Measurements from ENCODE around the gene GNG8. TPM values are rescaled to one million over a fixed set of nuclear protein-coding genes. Genes with fewer than 3 reads are reported as not detected.

GNG8 gene
- total RNA-seq, 1 experiment from 2014 or later = not detected

DNA sequence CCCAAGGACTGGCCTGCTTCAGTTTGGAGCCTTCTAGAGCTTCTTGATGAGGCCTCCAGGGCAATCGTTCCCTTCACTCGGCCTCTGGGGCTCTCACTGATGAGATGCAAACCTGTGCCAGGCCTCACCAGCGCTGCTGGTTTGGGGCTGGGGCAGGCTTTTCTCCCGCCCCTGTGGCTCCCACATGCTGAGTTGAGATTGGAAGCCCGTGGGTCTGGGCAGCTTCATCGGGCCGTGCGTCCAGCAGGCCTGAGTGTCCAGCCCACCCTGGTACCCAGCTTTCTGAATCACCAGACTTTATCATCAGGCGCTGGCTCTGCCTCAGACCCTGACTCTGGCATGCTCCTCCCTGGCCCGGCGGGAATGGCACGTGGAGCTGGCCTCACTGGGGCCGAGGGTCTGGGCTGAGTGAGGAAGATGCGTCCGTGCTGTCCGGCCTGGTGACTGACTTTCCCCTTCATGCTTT, 30.6 kb downstream of the GNG8 start:
- no peaks in the 10 kb centered on the region for H3K4me1 ChIP-seq
- H3K4me3 ChIP-seq = no peak overlapping the region
- peaks cover 29% of the 10 kb centered on the region for H3K36me3 ChIP-seq
- DNase-seq = no peak
- H3K27ac ChIP-seq = no peak overlapping the region
- H3K27me3 ChIP-seq = no peaks in the 10 kb centered on the region
- H3K9me3 ChIP-seq (replicated peaks) = no peaks in the 10 kb centered on the region

DNA sequence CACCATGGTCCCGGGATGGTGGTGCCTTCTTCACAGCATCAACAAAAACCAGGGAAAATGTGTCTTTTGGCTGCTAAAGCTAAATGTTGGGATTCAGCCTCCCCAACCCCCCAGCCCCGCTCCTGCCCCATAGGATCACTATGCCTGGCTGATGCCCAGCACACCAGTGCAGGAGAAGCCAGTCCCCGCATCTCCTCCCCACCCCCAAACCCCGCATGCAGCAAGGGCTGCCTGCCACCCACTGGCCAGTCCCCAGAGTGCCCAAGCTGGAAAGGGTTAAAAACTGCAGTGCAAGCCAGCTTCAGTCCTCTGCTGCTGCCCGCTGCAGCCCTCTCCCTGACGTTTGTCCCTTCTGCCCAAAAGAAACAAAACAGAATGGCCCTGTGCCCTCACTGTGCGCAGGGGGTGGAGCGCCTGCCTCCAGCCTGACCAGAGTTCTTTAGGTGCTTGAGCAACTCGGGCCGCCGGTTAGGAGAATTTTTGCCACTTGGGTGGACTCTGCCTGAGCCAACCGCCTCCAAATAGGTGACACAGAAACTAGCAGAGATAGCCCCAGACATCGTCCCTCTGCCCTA, 31.1 kb downstream of the GNG8 start:
- Histone ChIP-seq H3K4me3 (no peak overlapping the region), H3K4me1 (no peaks in the 10 kb centered on the region), H3K9me3 (replicated peaks) (no peaks in the 10 kb centered on the region), H3K27ac (no peak overlapping the region), H3K36me3 (peaks cover 29% of the 10 kb centered on the region), H3K27me3 (no peaks in the 10 kb centered on the region)
- no peak for DNase-seq

DNA sequence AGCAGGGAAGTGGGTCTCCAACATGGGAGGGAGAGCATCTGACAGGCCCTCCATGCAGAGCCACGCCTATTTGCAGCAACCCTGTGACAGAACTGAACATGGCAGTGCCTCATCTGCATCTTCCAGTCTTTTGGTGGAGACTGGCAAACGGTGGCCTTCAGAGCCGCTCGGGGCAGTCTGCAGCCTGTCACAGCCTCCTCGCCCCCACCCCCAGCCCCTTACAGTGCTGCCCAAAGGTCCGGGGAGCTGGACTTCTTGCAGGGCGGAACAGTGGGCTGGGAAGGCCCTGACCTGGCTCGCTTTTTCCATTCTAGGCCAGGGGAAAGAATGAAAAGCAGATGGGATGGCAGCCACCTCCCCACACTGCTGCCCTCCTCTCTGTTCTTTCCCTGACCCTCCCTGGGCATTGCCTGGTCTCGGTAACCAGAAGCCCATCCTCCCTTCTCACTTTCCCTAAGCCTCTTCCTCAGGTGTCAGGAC, 32.2 kb downstream of the GNG8 start:
- H3K4me3 ChIP-seq = no peak overlapping the region
- no peaks in the 10 kb centered on the region for H3K4me1 ChIP-seq
- H3K27me3 ChIP-seq = no peaks in the 10 kb centered on the region
- H3K36me3 ChIP-seq = peaks cover 27% of the 10 kb centered on the region
- DNase-seq = no peak
- H3K27ac ChIP-seq = no peak overlapping the region
- H3K9me3 ChIP-seq (replicated peaks) = 0 out of 2 replicates have a peak, but pooled peaks cover 3% of the 10 kb centered on the region

DNA sequence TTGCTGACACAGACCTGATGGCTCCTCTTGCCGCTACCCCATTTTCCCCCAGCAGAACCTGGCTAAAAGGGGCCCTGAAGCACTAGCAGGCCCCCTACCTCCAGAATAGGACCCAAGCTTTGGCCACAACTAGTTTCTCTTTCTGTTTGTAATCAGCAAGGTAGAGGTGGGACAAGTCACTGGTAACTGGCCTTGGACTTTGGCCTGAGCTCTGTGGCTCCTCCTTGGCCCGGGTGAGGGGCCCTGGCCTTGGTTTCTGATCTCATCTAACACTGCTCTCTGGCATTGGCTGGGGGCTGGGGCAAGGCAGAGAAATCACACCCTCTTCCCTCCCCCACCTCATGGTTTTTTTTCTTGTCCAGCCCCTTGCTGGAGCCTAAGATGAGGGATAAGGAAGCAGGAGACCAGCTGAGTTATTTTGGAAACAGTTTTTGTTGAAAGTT, 32.8 kb downstream of the GNG8 start:
- Histone ChIP-seq H3K36me3 (peaks cover 22% of the 10 kb centered on the region), H3K9me3 (replicated peaks) (0 out of 2 replicates have a peak, but pooled peaks cover 7% of the 10 kb centered on the region), H3K27ac (no peak overlapping the region), H3K4me1 (no peaks in the 10 kb centered on the region), H3K4me3 (0 out of 2 replicates have a peak overlapping the region, but pooled peaks have one; percentile 98), H3K27me3 (no peaks in the 10 kb centered on the region)
- no peak for DNase-seq

DNA sequence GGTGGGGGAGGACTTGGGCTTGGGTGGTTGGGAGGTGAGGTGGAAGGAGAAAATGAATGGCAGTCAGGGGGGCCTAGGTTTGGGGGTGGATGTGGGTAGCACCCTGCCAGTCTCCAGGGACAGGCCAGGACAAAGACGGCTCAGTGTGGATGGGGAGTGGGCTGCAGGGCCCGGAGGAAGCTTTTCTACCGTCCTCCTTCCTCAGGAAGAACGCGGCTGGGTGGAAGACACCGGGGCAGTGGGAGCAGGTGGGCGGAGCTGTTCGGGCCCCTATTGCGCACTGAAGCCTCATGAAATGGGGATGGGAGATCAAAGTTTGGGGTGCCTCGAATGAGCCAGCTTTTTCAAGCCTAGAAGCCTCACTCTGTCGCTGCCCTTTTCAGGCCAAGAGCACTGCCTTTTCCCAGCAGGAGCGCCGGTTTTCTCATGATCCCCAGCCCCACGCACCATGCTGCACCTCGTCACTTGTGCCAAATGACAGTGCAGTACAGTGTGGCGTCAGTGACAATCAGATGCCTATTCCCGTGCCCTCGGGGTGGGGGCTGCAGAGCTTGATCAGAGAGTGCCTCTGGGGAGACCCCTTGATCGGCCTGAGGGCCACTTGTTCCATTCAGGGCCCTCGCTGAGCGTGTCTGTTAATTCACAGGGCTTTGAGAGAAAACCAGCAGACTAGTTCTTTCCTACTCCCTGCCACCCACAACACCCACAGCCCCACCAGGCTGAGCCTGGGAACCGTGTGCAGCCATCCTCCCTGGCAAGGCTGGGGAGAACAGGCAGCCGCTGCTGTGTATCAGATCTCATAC, 33.4 kb downstream of the GNG8 start:
- no peak for DNase-seq
- H3K27me3 ChIP-seq = no peaks in the 10 kb centered on the region
- H3K36me3 ChIP-seq = peaks cover 15% of the 10 kb centered on the region
- no peak overlapping the region for H3K27ac ChIP-seq
- H3K4me3 ChIP-seq = peak overlapping the region; percentile 98
- 0 out of 2 replicates have a peak, but pooled peaks cover 7% of the 10 kb centered on the region for H3K9me3 ChIP-seq (replicated peaks)
- no peaks in the 10 kb centered on the region for H3K4me1 ChIP-seq

DNA sequence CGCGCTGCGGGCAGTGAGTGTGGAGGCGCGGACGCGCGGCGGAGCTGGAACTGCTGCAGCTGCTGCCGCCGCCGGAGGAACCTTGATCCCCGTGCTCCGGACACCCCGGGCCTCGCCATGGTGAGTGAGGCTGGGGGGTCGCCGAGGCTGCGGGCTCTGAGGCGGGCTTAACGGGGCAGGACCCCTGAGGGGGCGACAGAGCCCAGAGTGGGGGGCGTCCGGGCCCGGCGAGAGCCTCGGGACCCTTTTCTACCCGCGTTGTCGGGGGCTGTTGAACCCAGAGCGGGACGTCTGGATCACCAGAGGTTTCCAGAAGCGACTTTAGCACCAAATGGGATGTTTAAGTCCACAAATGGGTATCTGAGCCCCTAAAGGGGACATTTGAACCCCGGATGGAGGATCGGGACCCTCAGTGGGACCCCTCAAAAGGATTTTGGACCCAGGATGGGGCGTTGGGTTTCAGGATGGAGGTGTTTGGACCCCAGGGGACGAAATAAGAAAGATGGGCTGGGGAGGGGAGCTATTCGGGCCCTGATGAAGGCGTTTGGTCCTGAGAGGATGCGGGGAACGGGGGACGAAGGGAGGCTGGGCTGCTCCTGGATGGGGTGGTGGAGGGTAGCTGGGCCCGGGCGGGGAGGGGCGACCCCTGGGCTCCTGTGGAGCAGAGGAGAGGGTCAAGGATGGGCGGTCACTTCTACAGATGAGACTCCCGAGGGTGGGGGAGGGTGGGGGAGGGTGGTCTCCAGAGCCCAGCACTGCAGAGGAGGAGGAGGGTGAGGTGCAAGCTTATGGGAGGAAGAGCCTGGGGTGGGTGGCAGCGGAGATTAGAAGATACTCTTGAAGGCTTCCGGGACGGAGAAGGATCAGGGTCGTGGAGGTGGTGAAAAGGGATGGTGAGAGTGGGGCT, 34.4 kb downstream of the GNG8 start, which contains the start of gene CALM3:
TSS of gene CALM3 (plus strand) at position 13 of the 907 bp plus-strand sequence. CDS start at position 118, 105 bp downstream.
- Histone ChIP-seq H3K27ac (peak within 1 kb of the TSS; percentile 99), H3K36me3 (peaks cover 9% of the 10 kb centered on the region), H3K4me1 (no peaks in the 10 kb centered on the region), H3K27me3 (no peaks in the 10 kb centered on the region), H3K4me3 (peak within 1 kb of the TSS; percentile 98), H3K9me3 (replicated peaks) (0 out of 2 replicates have a peak, but pooled peaks cover 7% of the 10 kb centered on the region)
- peak in 1 of 2 experiments; percentile 37 for DNase-seq

DNA sequence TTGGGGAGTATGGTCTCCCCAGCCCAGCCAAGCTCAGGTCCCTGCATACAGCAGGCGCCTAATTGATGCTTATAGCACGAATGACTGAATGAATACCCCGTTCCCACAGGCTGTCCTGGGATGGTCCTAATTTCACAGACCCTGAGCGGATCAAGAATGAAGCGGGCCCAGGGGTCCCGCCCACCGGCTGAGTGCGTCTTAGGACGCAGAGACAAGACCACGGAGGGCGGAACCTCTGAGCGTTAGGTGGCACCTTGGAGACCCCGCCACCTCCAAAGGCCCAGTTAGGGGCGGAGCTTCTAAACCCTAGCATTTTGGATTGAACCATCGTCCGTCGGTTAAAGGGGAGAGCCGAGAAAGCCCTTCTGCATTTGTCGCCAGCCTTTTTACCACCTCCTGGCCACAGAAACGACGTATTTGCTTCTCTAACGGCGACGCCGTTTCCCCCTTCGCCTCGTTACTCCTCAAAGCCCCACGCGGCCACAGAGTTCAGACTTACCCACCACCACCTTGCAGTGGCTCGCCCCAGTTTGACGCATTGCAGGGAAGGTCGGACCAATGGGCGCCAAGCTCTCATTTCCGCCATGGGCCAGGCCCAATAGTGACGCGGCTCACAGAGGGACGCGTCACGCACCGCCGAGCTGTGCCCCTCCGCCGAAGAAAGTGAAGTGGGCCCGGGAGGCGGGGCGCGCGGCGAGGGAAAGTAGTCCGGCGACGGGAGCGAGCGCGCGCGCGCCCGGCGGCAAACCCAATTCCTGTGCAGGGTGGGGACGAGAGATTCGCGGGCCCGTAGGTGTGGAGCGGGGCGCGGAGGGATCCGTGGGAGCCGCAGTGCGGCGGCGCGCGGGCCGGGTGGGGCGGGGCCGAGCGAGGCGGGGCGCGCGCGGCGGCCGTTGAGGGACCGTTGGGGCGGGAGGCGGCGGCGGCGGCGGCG, 35.4 kb downstream of the GNG8 start:
- H3K9me3 ChIP-seq (replicated peaks) = 0 out of 2 replicates have a peak, but pooled peaks cover 7% of the 10 kb centered on the region

DNA sequence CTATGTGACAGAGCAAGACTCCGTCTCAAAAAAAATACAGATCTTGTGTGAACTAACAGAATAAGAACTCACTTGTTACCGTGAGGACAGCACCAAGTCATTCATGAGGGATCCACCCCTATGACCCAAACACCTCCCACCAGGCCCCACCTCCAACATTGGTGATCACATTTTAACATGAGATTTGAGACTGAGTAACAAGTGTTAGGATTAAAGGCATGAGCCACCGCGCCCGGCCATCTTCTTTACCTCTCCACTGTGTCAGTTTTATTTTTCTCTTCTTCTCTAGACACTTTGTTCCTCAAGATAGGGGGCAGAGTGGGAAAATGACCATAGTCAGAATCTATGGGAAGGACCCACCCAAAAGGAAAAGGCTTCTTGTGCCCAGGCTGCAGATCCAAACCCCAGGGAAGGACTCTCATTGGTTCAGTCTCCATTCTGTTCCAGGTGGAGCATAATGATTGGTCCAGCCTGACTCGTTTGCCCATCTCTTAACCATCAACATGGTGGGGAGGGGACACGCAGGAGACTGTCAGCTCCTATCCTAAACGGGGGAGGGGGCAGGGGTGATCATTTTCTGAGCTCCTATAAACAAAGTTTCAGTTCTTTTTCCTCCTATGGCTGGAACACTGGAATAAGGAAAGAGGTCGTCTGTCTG, 36.2 kb downstream of the GNG8 start:
- Histone ChIP-seq H3K27ac (no peak overlapping the region), H3K4me3 (peak overlapping the region; percentile 98), H3K27me3 (no peaks in the 10 kb centered on the region), H3K9me3 (replicated peaks) (0 out of 2 replicates have a peak, but pooled peaks cover 7% of the 10 kb centered on the region), H3K36me3 (no peaks in the 10 kb centered on the region), H3K4me1 (no peaks in the 10 kb centered on the region)
- no peak for DNase-seq

More for the DNA sequence above, 35.4 kb downstream of the GNG8 start:
- no peaks in the 10 kb centered on the region for H3K27me3 ChIP-seq
- H3K4me1 ChIP-seq = no peaks in the 10 kb centered on the region
- H3K36me3 ChIP-seq = no peaks in the 10 kb centered on the region; the same call in 1 of the 2 replicates
- peak overlapping the region; percentile 99 for H3K27ac ChIP-seq
- H3K4me3 ChIP-seq = peak overlapping the region; percentile 98
- DNase-seq = peak; percentile 96 to 97

DNA sequence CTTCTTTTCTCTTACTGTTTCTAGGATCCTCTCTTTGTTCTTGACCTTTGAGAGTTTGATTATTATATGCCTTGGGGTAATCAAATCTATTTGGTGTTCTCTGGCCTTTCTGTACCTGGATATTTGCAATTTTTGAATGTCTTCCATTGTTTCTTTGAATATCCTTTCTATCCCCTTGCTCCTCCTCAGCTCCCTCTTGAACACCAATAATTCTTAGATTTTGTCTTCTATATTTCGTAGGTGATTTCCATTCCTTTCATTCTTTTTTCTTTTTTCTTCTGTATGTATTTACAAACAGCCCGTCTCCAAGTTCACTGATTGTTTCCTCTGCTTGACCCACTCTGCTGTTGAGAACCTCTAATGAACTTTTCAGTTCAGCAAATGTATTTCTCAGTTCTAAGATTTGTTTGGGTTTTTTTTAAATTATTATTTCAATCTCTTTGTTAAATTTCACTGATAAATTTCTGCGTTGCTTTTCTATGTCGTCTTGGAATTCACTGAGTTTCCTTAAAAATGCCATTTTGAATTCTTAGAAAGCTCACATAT, 37.6 kb downstream of the GNG8 start:
- Histone ChIP-seq H3K36me3 (no peaks in the 10 kb centered on the region), H3K27me3 (no peaks in the 10 kb centered on the region), H3K27ac (no peak overlapping the region), H3K4me3 (no peak overlapping the region), H3K9me3 (replicated peaks) (0 out of 2 replicates have a peak, but pooled peaks cover 7% of the 10 kb centered on the region), H3K4me1 (no peaks in the 10 kb centered on the region)
- no peak for DNase-seq

DNA sequence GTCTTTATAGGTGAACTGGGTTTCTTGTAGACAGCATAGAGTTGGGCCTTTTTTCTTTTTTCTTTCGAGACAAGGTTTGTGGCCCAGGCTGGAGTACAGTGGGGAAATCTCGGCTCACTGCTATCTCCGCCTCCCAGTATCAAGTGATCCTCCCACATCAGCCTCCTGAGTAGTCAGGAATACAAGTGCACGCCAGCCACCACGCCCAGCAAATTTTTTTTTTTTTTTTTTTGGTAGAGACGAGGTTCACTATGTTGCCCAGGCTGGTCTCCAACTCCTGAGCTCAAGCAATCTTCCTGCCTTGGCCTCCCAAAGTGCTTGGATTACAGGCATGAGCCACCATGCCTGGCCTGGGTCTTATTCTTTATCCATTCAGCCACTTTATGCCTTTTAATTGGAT, 40.0 kb downstream of the GNG8 start:
- no peaks in the 10 kb centered on the region for H3K27me3 ChIP-seq
- H3K4me3 ChIP-seq = no peak overlapping the region
- H3K4me1 ChIP-seq = no peaks in the 10 kb centered on the region
- H3K9me3 ChIP-seq (replicated peaks) = 0 out of 2 replicates have a peak, but pooled peaks cover 7% of the 10 kb centered on the region
- H3K27ac ChIP-seq = no peak overlapping the region
- H3K36me3 ChIP-seq = no peaks in the 10 kb centered on the region
- no peak for DNase-seq

DNA sequence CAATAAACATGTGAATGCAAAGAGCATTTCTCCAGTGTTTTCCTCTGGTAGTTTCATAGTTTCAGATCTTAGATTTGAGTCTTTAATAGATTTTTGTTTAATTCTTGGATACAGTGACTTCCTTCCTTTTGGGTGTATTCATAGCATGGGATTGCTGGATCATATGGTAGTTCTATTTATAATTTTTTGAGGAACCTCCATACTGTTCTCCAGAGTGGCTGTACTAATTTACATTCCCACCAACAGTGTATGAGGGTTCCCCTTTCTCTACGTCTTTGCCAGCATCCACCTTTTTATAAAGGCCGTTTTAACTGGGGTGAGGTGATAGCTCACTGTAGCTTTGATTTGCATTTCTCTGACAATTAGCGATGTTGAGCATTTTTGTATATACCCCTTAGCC, 44.1 kb downstream of the GNG8 start:
- no peaks in the 10 kb centered on the region for H3K9me3 ChIP-seq (replicated peaks)
- no peak overlapping the region for H3K27ac ChIP-seq
- H3K36me3 ChIP-seq = no peaks in the 10 kb centered on the region
- H3K27me3 ChIP-seq = no peaks in the 10 kb centered on the region
- DNase-seq = no peak
- no peaks in the 10 kb centered on the region for H3K4me1 ChIP-seq
- H3K4me3 ChIP-seq = no peak overlapping the region

DNA sequence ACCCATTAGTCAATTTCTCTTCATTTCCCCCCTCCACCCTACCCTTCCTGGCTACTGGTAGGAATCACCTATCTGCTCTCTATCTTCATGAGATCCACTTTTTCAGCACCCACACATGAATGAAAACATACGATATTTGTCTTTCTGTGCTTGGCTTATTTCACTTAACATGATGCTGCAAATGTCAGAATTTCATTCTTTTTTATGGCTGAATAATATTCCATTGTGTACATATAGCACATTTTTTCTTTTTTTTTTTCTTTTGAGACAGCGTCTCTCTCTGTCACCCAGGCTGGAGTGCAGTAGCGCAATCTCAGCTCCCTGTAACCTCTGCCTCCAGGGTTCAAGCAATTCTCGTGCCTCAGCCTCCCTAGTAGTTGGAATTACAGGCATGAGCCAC, 44.7 kb downstream of the GNG8 start:
- no peak overlapping the region for H3K27ac ChIP-seq

DNA sequence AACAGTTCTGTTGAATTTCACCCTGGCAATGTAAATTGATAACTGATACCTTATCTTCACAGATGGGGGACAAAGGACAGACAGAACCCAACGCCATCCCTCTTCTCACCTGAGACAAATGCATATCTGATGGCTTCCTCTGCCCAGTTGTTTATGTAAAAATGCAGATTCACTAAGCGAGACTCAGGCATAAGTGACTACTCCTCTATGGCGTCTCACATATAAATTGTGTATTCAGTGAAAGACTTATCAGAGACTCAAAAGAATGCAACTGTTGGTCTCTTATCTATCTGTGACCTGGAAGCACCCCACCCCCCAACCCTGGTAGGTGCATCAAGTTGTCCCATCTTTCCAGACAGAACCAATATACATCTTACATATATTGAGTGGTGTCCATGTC, 48.1 kb downstream of the GNG8 start:
- Histone ChIP-seq H3K27me3 (no peaks in the 10 kb centered on the region), H3K36me3 (no peaks in the 10 kb centered on the region), H3K4me1 (no peaks in the 10 kb centered on the region), H3K9me3 (replicated peaks) (no peaks in the 10 kb centered on the region; the same call in 1 of the 2 replicates), H3K27ac (no peak overlapping the region), H3K4me3 (no peak overlapping the region)
- no peak for DNase-seq

More for the DNA sequence above, 44.7 kb downstream of the GNG8 start:
- no peaks in the 10 kb centered on the region for H3K9me3 ChIP-seq (replicated peaks)
- H3K27me3 ChIP-seq = no peaks in the 10 kb centered on the region
- H3K4me3 ChIP-seq = no peak overlapping the region
- no peak for DNase-seq
- H3K4me1 ChIP-seq = no peaks in the 10 kb centered on the region
- no peaks in the 10 kb centered on the region for H3K36me3 ChIP-seq
